Colon (tissue), 2 donors: Measurements from ENCODE around the gene PRSS22.

Source experiments
- FAIRE-seq: peaks from 2 replicates; lab custom pipeline; 2012; peaks lifted over from hg19 to GRCh38; lab: Jason Lieb, UNC
- donor health status: control.
- donor health status: control.

The PRSS22 gene

DNA sequence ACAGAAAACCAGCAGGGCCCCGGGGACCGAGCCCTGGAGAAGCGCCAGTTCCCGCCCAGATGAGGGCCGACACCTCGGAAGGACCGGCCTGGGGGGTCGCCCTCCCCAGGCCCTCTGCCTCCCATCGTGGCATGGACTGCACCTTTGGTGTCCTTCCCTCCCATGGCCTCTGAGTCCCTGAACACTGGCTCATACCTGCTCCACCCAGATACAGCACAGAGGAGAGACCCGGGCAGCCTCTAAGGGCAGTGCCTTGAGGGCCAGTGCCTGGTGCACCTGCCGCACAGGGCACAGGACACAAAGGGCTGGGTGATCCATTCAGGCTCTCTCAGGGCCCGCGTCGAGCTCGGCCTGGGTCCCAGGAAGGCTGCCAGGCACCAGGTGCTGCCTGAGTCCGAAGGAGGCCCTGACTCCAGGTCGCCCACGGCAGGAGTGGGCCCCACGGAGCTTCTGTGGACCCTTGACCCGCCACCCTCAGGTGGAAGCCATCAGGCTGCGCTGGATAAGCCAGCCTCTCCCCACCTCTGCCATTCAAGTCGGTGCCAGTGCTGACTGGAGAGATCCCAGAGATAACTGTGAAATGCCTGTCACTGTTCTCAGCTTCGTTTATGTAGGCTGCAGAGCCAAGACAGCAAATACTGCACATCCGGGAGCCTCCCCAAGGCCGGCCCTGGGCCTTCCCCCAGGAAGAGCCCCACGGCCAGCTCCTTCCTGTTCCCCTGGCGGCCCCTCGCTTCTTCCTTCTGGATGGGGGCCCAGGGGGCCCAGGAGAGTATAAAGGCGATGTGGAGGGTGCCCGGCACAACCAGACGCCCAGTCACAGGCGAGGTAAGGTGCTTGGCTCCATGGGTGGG is 28.2 kb downstream of the PRSS22 start, which contains the start of gene ZG16B:
ZG16B (plus strand) TSS at position 803 of the 854 bp plus-strand sequence. CDS start 139 bp downstream, outside the sequence.
- FAIRE-seq = no peak

DNA sequence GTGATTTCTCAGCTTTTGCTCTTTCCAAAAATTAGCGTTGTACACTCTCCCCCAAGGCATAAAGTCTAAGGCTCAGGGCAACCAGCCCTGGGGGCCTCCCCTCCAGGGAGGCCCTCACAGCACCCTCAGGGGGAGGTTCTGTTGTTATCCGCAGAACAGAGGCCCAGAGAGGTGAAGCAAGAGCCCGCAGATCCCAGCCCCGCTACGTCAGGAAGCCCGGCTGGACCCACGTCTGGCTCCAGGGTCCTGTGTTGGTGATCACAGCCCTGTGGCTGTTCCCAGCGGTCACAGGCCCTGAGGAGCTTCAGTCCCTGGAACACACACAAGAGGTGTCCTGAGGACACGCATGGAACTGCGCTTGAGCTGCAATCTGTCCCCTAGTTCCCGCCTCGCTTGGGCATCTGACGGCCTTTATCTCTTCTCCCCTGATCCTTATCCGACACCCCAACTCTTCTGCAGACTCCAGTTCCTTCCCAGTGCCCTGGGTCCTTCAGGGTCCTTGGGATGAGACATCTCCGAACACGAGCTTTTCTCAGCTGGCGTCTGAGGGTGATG is 29.0 kb downstream of the PRSS22 start:
- no peak for FAIRE-seq

DNA sequence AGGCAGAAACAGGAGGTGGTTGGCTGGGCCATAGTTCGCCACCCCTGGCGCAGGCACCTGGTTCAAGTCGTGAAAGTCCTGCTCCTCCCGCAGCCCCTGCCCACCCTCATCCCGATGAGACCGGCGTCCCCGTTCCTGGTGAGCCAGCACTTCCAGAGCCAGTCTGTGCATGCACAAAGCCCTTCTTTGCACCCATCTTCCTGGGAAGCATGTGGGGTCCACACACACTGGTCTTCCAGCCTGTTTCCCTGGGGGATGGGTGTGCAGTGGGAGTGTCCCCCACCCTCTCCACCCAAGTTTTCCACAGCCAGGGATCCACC is 29.5 kb downstream of the PRSS22 start:
- FAIRE-seq = no peak

DNA sequence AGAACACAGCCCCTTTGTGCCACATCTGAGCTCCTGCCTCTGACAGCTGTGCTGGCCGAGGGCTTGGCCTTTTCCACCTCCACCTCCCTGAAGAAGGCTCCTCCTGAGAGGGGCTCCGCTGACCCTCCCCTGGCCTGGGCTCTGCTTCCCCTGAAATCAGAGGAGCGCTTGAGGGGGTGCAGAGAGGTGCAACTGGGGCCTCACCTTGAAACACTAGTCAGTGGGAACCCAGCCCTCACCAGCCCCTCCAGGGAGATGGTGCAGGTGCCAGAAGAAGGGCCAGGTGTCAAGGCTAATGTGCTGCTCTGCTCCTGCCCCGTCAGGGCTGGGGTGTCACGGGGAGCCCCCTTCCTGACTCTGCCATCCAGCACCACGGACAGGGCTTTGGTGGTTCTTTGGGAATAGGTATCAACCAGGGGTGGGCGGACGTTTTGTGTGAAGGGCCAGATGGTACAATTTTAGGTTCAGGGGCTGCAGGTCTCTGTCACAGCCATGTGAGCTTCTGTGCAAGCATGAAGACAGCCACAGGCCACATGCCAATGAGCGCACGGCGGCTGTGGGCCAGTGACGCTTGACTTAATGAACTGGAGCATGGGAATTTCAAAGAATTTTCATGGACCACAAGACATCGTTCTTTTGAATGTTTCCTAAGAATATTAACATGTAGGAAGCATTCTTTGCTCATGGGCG is 30.0 kb downstream of the PRSS22 start:
- no peak for FAIRE-seq

DNA sequence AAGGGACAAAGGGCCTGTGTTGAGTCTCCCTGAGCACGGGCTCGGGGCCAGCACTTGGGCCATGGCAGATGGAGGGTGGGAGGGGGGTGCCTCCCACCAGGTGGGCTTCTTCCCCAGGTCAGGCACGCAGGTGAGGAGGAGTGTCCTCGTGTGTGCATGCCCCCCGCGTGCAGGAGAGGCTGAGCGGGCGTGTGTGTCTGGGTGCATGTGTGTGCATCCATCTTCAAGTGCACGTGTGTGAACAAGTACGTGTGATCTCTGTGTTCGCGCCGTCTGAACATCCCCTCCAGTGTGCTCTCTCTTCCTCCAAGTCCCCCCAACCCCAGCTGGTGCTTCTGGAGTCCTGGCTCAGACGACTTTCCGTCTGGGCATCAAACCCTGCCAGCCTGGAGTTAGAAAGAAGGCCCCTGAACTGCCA is 30.6 kb downstream of the PRSS22 start:
- FAIRE-seq = no peak

DNA sequence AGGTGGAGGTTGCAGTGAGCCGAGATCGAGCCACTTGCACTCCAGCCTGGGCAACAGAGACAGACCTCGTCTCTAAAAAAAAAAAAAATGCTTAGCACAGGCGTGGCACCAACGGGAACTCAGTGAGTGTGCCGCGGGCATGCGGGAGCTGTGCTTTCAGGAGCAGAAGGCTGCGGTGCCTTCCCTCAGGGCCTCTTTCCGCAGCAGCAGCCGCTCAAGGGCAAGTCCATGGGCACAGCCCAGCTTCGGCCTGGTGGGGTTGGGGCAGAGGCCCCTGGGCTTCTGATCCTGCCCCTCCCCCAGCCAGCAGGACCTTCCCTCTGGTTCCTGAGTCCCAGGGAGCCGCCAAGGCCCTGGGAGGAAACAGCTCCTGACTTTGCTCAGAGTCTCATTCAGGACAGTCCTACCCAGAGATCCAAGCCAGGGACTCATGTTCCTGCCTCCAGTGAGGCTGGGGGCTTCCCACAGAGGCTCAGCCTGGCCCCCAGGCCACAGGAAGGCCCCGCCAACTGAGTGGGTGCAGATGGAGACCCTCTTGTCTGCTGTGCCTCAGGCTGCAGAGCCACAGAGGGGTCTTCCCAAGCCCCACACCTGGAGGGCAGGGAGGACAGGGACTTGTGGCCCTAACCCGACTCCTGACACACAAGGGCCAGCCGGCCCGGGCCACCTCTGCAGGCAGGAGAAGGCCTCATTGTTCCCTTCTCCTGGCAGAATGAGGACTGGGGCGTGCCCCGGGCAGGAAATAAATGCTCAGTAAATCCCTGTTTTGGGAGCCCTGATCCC is 31.2 kb downstream of the PRSS22 start:
- no peak for FAIRE-seq

DNA sequence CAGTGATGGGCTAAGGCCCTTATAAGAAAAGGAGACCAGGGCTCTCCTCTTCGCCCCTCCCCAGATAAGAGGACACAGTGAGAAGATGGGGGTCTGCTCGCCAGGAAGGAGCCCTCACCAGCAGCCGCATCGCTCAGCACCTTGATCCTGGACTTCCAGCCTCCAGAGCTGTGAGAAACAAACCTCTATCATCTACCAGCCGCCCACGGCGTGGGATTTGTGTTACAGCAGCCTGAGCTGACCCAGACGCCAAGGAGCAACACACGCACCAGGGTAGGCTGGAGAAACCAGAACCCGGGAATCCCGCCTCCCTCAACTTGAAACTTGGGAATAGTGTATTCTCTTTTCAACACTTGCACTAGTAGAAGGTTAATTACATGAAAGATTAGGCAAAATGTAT is 32.1 kb downstream of the PRSS22 start:
- FAIRE-seq = no peak

DNA sequence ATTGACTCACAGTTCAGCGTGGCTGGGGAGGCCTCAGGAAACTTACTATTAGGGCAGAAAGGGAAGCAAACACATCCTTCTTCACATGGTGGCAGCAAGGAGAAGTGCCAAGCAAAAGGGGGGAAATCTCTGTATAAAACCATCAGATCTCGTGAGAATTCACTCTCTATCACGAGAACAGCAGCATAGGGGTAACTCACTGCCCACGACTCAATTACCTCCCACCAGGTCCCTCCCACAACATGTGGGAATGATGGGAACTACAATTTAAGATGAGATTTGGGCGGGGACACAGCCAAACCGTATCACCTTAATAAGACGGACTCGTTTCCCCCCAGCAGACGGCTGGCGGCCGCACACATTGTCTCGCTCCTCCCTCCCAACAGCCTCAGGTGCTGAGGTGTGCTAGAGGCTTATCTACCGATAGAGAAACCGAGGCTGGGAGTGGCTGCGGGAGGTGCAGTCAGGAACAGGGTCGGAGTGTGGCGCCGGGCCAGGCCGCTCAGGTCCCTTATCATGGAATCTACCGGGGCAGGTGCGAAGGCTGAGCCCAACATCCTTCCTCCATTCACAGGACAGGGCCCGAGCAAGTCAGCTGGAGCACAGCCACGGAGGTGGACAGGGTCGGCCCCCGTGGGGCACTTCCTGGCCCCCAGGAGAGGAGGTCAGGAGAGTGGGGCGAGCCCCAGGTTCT is 32.8 kb downstream of the PRSS22 start:
- no peak for FAIRE-seq

DNA sequence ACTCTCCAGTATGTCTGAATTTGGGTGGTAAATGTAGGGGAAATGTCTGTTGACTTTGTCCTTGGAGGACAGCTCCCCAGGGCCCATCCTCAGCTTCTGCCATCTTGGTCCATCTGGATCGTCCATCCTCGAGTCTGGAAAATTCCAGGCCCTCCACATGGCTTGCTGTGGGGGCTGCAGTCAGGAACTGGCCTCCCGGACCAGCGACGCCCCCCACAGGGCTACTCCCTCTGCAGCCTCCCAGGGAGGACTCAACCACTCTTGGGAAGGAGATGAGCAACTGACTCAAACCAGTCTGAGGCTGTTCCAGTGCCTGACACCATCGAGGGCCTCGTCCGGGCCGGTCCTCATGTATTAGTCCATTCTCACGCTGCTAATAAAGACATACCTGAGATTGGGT is 33.3 kb downstream of the PRSS22 start:
- no peak for FAIRE-seq

DNA sequence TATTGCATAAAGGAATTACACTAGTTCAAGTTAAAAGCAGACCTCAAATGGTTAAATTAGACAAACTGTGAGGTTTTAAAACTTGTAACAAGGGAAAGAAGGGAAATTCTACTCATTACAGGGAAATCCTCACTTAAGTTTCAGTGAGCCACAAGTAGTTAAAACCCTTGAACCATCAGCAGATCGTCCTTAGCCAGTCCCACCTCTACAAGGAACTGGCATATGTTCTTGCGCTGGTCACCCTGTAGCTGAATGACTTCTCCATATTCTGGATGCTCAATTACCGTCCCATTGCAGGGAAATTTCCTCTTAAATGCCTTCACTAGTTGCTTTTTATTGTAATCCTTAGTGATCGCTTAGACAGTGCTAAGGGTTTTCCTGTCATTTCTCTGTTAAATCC is 35.5 kb downstream of the PRSS22 start:
- FAIRE-seq = no peak

DNA sequence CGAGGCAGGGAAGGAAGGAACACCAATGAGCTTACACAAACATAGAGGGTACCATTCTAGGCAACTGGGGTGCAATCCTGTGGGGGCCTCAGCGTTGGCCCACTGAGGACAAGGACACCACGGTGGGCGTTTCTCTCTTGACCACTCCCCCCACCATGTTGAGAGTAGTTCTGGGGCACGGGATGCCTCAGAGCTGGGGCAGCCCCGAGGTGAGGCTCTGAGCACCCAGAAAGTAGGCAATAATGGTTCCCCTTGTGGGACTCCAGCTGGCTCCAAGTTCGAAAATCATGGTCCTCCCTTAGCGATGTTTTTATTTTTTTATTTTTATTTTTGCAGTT is 35.8 kb downstream of the PRSS22 start:
- no peak for FAIRE-seq

DNA sequence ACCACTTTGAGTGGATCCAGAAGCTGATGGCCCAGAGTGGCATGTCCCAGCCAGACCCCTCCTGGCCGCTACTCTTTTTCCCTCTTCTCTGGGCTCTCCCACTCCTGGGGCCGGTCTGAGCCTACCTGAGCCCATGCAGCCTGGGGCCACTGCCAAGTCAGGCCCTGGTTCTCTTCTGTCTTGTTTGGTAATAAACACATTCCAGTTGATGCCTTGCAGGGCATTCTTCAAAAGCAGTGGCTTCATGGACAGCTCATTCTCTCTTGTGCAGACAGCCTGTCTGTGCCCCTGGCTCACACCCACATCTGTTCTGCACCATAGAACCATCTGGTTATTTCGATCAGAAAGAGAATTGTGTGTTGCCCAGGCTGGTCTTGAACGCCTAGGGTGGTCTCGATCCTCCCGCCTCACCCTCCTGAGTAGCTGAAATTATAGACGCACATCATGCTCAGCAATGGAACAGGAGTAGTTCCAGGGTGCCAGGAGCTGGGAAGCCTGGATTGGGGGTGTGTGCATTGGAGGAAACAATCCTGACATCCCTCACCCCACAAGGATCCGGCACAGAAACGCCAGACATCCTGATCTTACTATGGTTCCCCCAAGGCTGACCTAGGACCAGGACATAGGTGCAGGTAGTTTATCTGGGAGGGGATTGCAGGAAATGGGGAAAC is 36.3 kb downstream of the PRSS22 start:
- FAIRE-seq = no peak

DNA sequence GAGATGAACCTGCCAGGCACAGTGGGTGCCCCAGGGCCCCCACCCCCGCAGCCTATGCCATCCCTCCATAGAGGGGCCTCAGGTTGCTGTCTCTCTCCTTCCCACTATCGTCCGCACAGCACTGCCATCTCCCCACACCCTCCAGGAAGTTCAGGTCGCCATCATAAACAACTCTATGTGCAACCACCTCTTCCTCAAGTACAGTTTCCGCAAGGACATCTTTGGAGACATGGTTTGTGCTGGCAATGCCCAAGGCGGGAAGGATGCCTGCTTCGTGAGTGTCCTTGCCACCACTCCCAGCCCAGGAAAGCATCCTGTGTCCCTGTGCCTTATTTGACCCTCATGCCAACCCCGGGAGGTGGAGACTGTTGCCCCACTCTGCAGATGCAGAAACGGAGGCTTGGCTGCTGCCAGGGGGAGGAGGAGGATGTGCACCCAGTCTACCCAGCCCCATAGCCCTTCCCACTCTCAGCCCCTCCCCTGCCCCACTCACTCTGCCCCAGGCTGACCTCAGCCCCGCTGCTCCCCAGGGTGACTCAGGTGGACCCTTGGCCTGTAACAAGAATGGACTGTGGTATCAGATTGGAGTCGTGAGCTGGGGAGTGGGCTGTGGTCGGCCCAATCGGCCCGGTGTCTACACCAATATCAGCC is 37.0 kb downstream of the PRSS22 start:
- no peak for FAIRE-seq

DNA sequence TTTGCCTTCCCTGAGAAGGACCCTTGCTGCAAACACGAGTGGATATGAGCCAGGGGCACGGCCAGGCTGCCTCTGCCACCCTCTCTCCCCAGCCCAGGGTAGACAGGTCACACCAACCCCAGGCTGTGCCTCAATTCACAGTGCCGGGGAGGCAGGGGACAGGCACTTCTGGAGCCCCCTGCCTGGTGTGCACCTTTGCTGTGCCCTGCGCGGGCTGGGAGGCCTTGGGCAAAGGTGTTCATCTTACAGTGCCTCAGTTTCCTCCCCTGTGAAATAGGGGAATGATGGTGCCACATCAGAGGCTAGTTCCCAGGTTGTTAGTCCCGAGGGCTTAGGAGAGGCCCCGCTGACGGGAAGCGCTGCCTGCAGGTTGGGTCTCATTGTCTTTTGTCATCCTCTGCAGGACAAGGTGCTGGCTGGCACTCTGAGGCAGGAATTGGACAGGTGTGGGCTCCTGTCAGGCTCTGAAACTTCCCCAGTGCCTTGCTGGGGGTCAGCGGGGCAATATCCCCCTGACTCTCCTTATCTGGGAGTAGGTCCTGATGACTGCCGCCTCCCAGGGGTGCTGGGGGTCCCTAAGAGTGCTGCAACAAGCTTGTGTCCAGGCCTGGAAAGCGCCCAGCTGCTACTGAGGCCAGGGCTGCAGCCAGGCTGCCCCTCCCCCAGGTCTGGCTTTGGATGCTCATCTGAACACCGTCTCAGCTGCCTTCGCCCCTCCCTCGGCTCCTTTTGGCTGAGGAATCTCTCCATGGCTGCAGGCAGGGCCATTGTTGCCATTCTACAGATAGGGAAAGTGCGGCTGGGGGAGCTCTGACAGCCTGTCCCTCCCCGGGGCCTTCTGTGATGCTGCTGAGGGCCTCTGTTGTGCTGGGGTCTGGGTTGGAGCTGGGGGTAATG is 37.8 kb downstream of the PRSS22 start:
- no peak for FAIRE-seq

DNA sequence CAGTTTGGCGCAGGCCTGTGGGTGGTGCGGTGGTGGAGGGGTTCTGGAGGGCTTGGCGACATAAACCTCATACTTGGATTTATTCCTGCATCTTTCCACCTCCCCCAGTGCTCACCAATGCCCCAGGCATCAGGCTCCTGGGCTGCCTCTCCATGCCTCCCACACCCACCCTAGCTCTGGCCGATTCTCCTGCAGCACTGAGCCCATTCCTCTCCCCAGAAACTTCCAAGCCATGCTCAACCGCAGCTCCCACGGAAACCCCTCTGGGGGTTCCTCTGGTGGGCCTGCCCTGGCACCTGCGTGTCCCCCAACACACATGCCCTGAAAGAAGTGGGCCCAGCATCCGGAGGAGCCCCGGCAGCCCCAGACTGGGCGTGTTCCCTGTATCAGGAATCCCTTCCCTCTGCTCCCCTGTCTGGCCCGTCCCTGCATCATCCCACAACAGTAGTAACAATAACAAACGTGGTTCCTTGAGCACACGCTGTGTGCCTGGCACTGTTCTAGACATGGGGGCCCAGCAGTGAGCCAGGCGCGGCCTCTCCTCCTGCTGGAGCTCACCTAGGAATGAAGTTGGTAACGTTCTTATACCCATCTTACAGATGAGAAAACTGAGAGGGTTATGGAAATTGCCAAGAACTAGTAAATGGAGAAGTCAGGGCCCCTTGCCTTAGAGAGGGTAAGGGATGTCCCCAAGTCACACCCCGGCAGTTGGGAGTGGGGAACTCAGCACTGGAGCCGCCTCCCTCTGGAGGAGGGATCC is 38.6 kb downstream of the PRSS22 start:
- FAIRE-seq = no peak

DNA sequence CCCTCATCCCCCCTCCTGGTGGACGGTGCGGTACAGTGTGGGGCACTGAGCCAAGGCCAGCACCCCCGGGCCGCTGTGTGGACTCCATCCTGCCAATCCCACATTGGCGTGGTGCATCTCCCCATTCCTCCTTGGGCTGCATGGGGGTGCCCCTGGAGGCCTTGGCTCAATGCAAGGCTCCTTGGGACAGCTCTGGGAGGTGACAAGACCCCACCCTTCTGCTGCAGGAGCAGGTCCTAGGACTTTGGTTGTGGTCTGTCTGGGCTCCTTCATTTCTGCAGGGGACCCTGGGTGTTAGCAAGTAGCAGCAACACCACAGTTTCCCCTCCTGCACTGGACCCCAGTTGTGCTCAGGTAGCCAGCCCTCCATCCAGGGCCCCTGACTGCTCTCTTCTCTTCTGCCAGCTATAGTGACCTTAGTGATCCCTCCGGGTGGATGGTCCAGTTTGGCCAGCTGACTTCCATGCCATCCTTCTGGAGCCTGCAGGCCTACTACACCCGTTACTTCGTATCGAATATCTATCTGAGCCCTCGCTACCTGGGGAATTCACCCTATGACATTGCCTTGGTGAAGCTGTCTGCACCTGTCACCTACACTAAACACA is 39.6 kb downstream of the PRSS22 start:
- no peak for FAIRE-seq

DNA sequence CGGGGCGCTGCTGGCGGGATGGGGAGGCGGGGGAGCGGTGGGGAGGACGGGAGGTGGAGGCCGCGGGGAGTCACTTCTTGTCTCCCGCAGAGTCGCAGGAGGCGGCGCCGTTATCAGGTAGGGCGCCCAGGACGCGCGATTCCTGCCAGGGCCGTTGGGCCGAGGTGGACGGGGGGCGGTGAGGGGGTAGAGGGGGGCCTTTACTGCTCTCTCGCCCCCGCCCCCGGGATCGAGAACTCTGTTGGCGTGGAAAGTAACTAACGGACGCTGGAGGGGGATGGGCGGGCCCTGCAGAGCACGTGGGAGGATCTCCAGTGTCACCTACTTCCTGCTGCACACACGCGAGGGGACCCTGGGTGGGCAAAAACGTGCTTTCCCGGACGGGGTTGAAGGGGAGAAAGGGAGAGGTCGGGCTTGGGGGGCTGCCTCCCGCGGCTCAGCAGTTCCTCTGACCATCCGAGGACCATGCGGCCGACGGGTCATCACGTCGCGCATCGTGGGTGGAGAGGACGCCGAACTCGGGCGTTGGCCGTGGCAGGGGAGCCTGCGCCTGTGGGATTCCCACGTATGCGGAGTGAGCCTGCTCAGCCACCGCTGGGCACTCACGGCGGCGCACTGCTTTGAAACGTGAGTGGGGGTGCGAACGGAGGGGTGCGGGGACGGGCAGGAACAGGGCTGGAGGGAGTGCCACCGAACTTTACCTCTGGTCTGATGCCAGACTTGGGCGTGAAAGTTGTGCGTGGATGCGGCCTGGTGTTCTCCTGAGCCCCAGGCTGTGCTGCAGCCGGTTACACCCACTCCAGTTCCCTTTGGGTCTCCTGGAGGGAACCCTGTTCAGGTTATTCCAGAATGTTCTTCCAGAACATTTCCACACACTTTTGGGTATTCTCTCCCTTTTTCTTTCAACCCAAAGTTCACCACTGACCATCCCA is 40.4 kb downstream of the PRSS22 start:
- FAIRE-seq = no peak
